Measurements from ENCODE around the gene COBL. TPM values are rescaled to one million over a fixed set of nuclear protein-coding genes. Genes with fewer than 3 reads are reported as not detected.

Gene COBL
- total RNA-seq, 1 experiment from 2014 or later, result 63.6 TPM

DNA sequence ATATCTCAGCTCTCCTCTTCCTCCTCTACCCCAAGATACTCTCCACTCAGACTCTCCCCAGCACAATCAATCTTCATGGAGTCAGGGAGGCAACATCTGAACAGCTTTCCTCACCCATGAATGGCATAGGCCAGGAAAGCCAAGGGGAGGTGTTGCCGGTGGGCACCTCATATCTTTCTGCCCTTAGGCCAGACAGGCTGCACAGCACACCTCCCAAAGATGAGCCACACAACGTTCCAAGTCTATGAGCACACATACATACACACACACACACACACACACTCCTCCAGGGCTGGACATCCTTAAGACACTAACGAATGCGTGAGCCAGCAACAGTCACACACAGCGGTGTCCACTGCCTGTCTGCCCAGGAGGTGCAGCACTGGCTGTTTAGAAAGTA, 17.7 kb downstream of the COBL start:
- CTCF ChIA-PET, result interaction anchor here (0.6 to 1.0 kb wide), 2 partner anchors 10 to 68 kb away, joined by 3 read pairs; no protein-coding TSS in a partner anchor
- DNase-seq, result no peak
- intact Hi-C loops (cut with micrococcal nuclease; ENCODE audit: unreplicated experiment), result loop anchor here (5.0 kb wide), 1 partner anchor 68 kb away; no protein-coding TSS in a partner anchor
- Mint-ChIP-seq H3K4me3 (ENCODE audit: unreplicated experiment) (no peak overlapping the region), H3K27ac (ENCODE audit: unreplicated experiment) (no peak overlapping the region), H3K4me1 (ENCODE audit: low read depth, unreplicated experiment) (peaks cover 13% of the 10 kb centered on the region), H3K36me3 (ENCODE audit: insufficient read depth, unreplicated experiment) (peaks cover 15% of the 10 kb centered on the region), H3K27me3 (ENCODE audit: insufficient read depth, unreplicated experiment) (no peaks in the 10 kb centered on the region), H3K9me3 (ENCODE audit: unreplicated experiment) (no peaks in the 10 kb centered on the region)
- BruUV-seq (replicated peaks), result no TSS peak
- H3K27me3 ChIP-seq (replicated peaks; ENCODE audit: control insufficient read depth, insufficient read depth, low read length), result no peaks in the 10 kb centered on the region
- POLR2A ChIA-PET, result no interaction called here
- no peak overlapping the region for H3K4me3 ChIP-seq (ENCODE audit: low read depth, low read length)
- H3K36me3 ChIP-seq (ENCODE audit: control insufficient read depth, insufficient read depth, low read length), result no peaks in the 10 kb centered on the region; the same call in 1 of the 2 replicates
- peaks cover 20% of the 10 kb centered on the region for H3K4me1 ChIP-seq
- H3K9me3 ChIP-seq, result no peaks in the 10 kb centered on the region
- TF ChIP-seq, protein P1, sequence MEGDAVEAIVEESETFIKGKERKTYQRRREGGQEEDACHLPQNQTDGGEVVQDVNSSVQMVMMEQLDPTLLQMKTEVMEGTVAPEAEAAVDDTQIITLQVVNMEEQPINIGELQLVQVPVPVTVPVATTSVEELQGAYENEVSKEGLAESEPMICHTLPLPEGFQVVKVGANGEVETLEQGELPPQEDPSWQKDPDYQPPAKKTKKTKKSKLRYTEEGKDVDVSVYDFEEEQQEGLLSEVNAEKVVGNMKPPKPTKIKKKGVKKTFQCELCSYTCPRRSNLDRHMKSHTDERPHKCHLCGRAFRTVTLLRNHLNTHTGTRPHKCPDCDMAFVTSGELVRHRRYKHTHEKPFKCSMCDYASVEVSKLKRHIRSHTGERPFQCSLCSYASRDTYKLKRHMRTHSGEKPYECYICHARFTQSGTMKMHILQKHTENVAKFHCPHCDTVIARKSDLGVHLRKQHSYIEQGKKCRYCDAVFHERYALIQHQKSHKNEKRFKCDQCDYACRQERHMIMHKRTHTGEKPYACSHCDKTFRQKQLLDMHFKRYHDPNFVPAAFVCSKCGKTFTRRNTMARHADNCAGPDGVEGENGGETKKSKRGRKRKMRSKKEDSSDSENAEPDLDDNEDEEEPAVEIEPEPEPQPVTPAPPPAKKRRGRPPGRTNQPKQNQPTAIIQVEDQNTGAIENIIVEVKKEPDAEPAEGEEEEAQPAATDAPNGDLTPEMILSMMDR (IDR thresholded peaks at IDR 0.05; ENCODE audit: insufficient read depth in 1 of 2, low read depth in 1 of 2, low read length in 1 of 2, severe bottlenecking in 1 of 2, unreplicated experiment in 1 of 2), result no peak

DNA sequence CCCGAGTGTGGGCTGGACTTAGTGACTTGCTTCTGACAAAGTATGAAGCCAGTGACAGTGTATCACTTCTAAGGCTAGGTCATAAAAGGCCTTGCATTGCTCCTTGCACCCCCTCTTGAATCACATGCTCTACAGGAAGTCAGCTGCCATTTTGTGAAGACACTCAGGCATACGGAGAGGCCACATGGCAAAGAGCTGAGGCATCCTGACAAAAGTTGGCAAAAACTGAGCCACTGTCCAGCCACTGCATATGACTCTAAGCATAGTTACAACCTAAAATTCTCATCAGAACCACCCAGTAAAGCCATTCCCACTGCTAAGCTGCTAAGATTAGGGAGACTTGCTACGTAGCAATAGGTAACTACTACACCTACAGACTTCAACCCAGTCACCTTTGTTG, 18.6 kb downstream of the COBL start:
- Histone ChIP-seq H3K4me3 (ENCODE audit: low read depth, low read length) (no peak overlapping the region), H3K27me3 (replicated peaks; ENCODE audit: control insufficient read depth, insufficient read depth, low read length) (no peaks in the 10 kb centered on the region), H3K9me3 (no peaks in the 10 kb centered on the region), H3K36me3 (ENCODE audit: control insufficient read depth, insufficient read depth, low read length) (no peaks in the 10 kb centered on the region; the same call in 1 of the 2 replicates), H3K4me1 (peaks cover 20% of the 10 kb centered on the region)
- Mint-ChIP-seq H3K4me1 (ENCODE audit: low read depth, unreplicated experiment) (peaks cover 13% of the 10 kb centered on the region), H3K27me3 (ENCODE audit: insufficient read depth, unreplicated experiment) (no peaks in the 10 kb centered on the region), H3K4me3 (ENCODE audit: unreplicated experiment) (no peak overlapping the region), H3K9me3 (ENCODE audit: unreplicated experiment) (no peaks in the 10 kb centered on the region), H3K36me3 (ENCODE audit: insufficient read depth, unreplicated experiment) (peaks cover 13% of the 10 kb centered on the region), H3K27ac (ENCODE audit: unreplicated experiment) (no peak overlapping the region)
- intact Hi-C loops (cut with micrococcal nuclease; ENCODE audit: unreplicated experiment), result loop anchor here (5.0 kb wide), 1 partner anchor 69 kb away; no protein-coding TSS in a partner anchor
- no peak for DNase-seq
- TF ChIP-seq, protein P1 (IDR thresholded peaks at IDR 0.05; ENCODE audit: insufficient read depth in 1 of 2, low read depth in 1 of 2, low read length in 1 of 2, severe bottlenecking in 1 of 2, unreplicated experiment in 1 of 2), result no peak
- POLR2A ChIA-PET, result no interaction called here
- no TSS peak for BruUV-seq (replicated peaks)
- CTCF ChIA-PET, result interaction anchor here (0.6 to 1.0 kb wide), 2 partner anchors 9 to 69 kb away, joined by 3 read pairs; no protein-coding TSS in a partner anchor

- no peaks in the 10 kb centered on the region for H3K27me3 ChIP-seq (replicated peaks; ENCODE audit: control insufficient read depth, insufficient read depth, low read length)
- Mint-ChIP-seq H3K9me3 (ENCODE audit: unreplicated experiment) (no peaks in the 10 kb centered on the region), H3K4me3 (ENCODE audit: unreplicated experiment) (no peak overlapping the region), H3K27ac (ENCODE audit: unreplicated experiment) (no peak overlapping the region), H3K27me3 (ENCODE audit: insufficient read depth, unreplicated experiment) (no peaks in the 10 kb centered on the region), H3K36me3 (ENCODE audit: insufficient read depth, unreplicated experiment) (peaks cover 5% of the 10 kb centered on the region), H3K4me1 (ENCODE audit: low read depth, unreplicated experiment) (peaks cover 18% of the 10 kb centered on the region)
- ChIA-PET CTCF (no interaction called here), POLR2A (no interaction called here)
- no TSS peak for BruUV-seq (replicated peaks)
- intact Hi-C loops (cut with micrococcal nuclease; ENCODE audit: unreplicated experiment), result loop anchor here (2.0 to 5.0 kb wide), 2 partner anchors 19 to 72 kb away; no protein-coding TSS in a partner anchor
- DNase-seq, result peak; percentile 50 to 67
- no peak overlapping the region for H3K4me3 ChIP-seq (ENCODE audit: low read depth, low read length)
- H3K9me3 ChIP-seq, result no peaks in the 10 kb centered on the region
- no peaks in the 10 kb centered on the region; the same call in 1 of the 2 replicates for H3K36me3 ChIP-seq (ENCODE audit: control insufficient read depth, insufficient read depth, low read length)
- H3K4me1 ChIP-seq, result peaks cover 29% of the 10 kb centered on the region
- TF ChIP-seq, protein P1 (IDR thresholded peaks at IDR 0.05; ENCODE audit: insufficient read depth in 1 of 2, low read depth in 1 of 2, low read length in 1 of 2, severe bottlenecking in 1 of 2, unreplicated experiment in 1 of 2), result no peak
These were observed 21.0 kb downstream of the COBL start for GRCh38 chr7:51295440-51296245.

All from Caco-2 (cell line).